NT2/D1 (cell line): ENCODE data around the gene VARS2.

Experiments used
- DNase-seq: peaks from one replicate; pipeline ENCODE4 v3.0.0-alpha.2; 2011; ENCODE audit warnings: low read depth, low spot score
- H3K27me3 ChIP-seq: 2 replicates; pipeline ENCODE4 v1.6.0; 2011; ENCODE audit warnings: mild to moderate bottlenecking; ENCODE audit not compliant: insufficient read length, insufficient read depth
- H3K36me3 ChIP-seq: 2 replicates; pipeline ENCODE4 v1.6.1; 2011; ENCODE audit warnings: mild to moderate bottlenecking, low read length, mixed read lengths; ENCODE audit not compliant: insufficient read depth, insufficient read length
- H3K4me1 ChIP-seq: 2 replicates; pipeline ENCODE4 v1.5.1; 2011; ENCODE audit not compliant: insufficient read depth, insufficient read length
- H3K4me3 ChIP-seq: 2 replicates; pipeline ENCODE4 v1.5.1; 2011; ENCODE audit warnings: low read depth; ENCODE audit not compliant: insufficient read length
- H3K9ac ChIP-seq: 2 replicates; pipeline ENCODE4 v1.6.0; 2011; ENCODE audit warnings: low read depth; ENCODE audit not compliant: insufficient read length
- H3K9me3 ChIP-seq: 2 replicates; pipeline ENCODE4 v1.5.1; 2011; ENCODE audit warnings: mild to moderate bottlenecking, low read length; ENCODE audit not compliant: insufficient read depth
- SUZ12 ChIP-seq: IDR thresholded peaks from 2 replicates; pipeline ENCODE4 v1.6.1; 2011; ENCODE audit not compliant: insufficient read length, insufficient read depth; ENCODE audit errors: extremely low read depth
- YY1 ChIP-seq: IDR thresholded peaks from 2 replicates; pipeline ENCODE4 v1.6.1; 2011; ENCODE audit not compliant: insufficient read length, insufficient read depth
- ZNF274 ChIP-seq: IDR thresholded peaks from 2 replicates; pipeline ENCODE4 v1.6.1; 2011; ENCODE audit warnings: mild to moderate bottlenecking, low read depth, low read length

VARS2 gene

GRCh38 chr6:30890646-30891449 lies 23.2 kb upstream of the VARS2 start:
- Histone ChIP-seq H3K36me3 (peaks cover 70% of the 10 kb centered on the region), H3K4me1 (peaks cover 3% of the 10 kb centered on the region), H3K4me3 (no peak overlapping the region), H3K9me3 (no peaks in the 10 kb centered on the region), H3K9ac (no peak overlapping the region), H3K27me3 (no peaks in the 10 kb centered on the region)
- no peak for DNase-seq
- TF ChIP-seq YY1: no peak
- no peak for TF ChIP-seq ZNF274
- no peak for TF ChIP-seq SUZ12

- H3K4me1 ChIP-seq: peaks cover 2% of the 10 kb centered on the region
- DNase-seq: no peak
- H3K9me3 ChIP-seq: no peaks in the 10 kb centered on the region
- no peak overlapping the region for H3K4me3 ChIP-seq
- TF ChIP-seq ZNF274: no peak
- TF ChIP-seq YY1: no peak
- no peak for TF ChIP-seq SUZ12
- no peaks in the 10 kb centered on the region for H3K27me3 ChIP-seq
- peaks cover 75% of the 10 kb centered on the region for H3K36me3 ChIP-seq
- H3K9ac ChIP-seq: no peak overlapping the region
These were observed 22.7 kb upstream of the VARS2 start for GRCh38 chr6:30891450-30891723.

GRCh38 chr6:30891816-30892538 lies 22.1 kb upstream of the VARS2 start:
- no peak overlapping the region for H3K9ac ChIP-seq
- TF ChIP-seq SUZ12 (no peak), YY1 (no peak), ZNF274 (no peak)
- peaks cover 81% of the 10 kb centered on the region for H3K36me3 ChIP-seq
- H3K27me3 ChIP-seq: no peaks in the 10 kb centered on the region
- no peak for DNase-seq
- H3K4me1 ChIP-seq: peaks cover 2% of the 10 kb centered on the region
- no peaks in the 10 kb centered on the region for H3K9me3 ChIP-seq
- no peak overlapping the region for H3K4me3 ChIP-seq

- DNase-seq: no peak
- peaks cover 2% of the 10 kb centered on the region for H3K4me1 ChIP-seq
- no peaks in the 10 kb centered on the region for H3K27me3 ChIP-seq
- peaks cover 91% of the 10 kb centered on the region for H3K36me3 ChIP-seq
- H3K9me3 ChIP-seq: no peaks in the 10 kb centered on the region
- TF ChIP-seq YY1: no peak
- TF ChIP-seq ZNF274: no peak
- no peak for TF ChIP-seq SUZ12
- H3K4me3 ChIP-seq: no peak overlapping the region
- no peak overlapping the region for H3K9ac ChIP-seq
These were observed 20.9 kb upstream of the VARS2 start for GRCh38 chr6:30893001-30893591.

GRCh38 chr6:30893666-30894065 lies 20.4 kb upstream of the VARS2 start:
- DNase-seq: no peak
- Histone ChIP-seq H3K9ac (no peak overlapping the region), H3K4me1 (peaks cover 2% of the 10 kb centered on the region), H3K4me3 (no peak overlapping the region), H3K27me3 (no peaks in the 10 kb centered on the region), H3K9me3 (no peaks in the 10 kb centered on the region), H3K36me3 (peaks cover 95% of the 10 kb centered on the region)
- TF ChIP-seq SUZ12 (no peak), ZNF274 (no peak), YY1 (no peak)

GRCh38 chr6:30894381-30894780 lies 19.7 kb upstream of the VARS2 start:
- no peak overlapping the region for H3K4me3 ChIP-seq
- no peak for DNase-seq
- peaks cover 95% of the 10 kb centered on the region for H3K36me3 ChIP-seq
- H3K9me3 ChIP-seq: no peaks in the 10 kb centered on the region
- H3K9ac ChIP-seq: no peak overlapping the region
- H3K27me3 ChIP-seq: no peaks in the 10 kb centered on the region
- no peaks in the 10 kb centered on the region for H3K4me1 ChIP-seq
- TF ChIP-seq YY1 (no peak), SUZ12 (no peak)

- Histone ChIP-seq H3K36me3 (peaks cover 95% of the 10 kb centered on the region), H3K27me3 (no peaks in the 10 kb centered on the region), H3K4me3 (no peak overlapping the region), H3K4me1 (no peaks in the 10 kb centered on the region), H3K9ac (no peak overlapping the region), H3K9me3 (no peaks in the 10 kb centered on the region)
- DNase-seq: no peak
- TF ChIP-seq ZNF274 (no peak), SUZ12 (no peak), YY1 (no peak)
These were observed 19.1 kb upstream of the VARS2 start for GRCh38 chr6:30894935-30895334.
